ENCODE measurements around the gene ZNF512. TPM values are rescaled to one million over a fixed set of nuclear protein-coding genes. Genes with fewer than 3 reads are reported as not detected.
A peak's percentile ranks its signal among the peaks of the same experiment; 100 is the strongest.

ZNF512 gene
- total RNA-seq, 1 experiment from 2014 or later = 28.6 TPM

- peak; percentile 66 for DNase-seq
- intact Hi-C loops (cut with micrococcal nuclease; ENCODE audit: unreplicated experiment) = no loop called here
- Mint-ChIP-seq H3K4me3 (ENCODE audit: low read depth, unreplicated experiment) (peak within 1 kb of the TSS; percentile 98), H3K27ac (ENCODE audit: unreplicated experiment) (peak within 1 kb of the TSS; percentile 99), H3K4me1 (ENCODE audit: low read depth, unreplicated experiment) (peaks cover 27% of the 10 kb centered on the region), H3K9me3 (ENCODE audit: low read depth, unreplicated experiment) (no peaks in the 10 kb centered on the region), H3K36me3 (ENCODE audit: insufficient read depth, unreplicated experiment) (peaks cover 55% of the 10 kb centered on the region), H3K27me3 (ENCODE audit: unreplicated experiment) (no peaks in the 10 kb centered on the region)
- BruUV-seq (replicated peaks) = TSS peak; percentile 63
- CTCF ChIA-PET = interaction anchor here (0.6 to 1.5 kb wide), 5 partner anchors 11 to 80 kb away, joined by 3 to 5 read pairs (median 4); partner anchors contain the start of gene ZNF512
- TF ChIP-seq CTCF (IDR thresholded peaks at IDR 0.05; ENCODE audit: unreplicated experiment) = no peak
Observed at GRCh38 chr2:27663285-27664153, 80.7 kb downstream of the ZNF512 start, which contains the start of the genes SLC4A1AP and SUPT7L. Gene SLC4A1AP (plus strand): TSS chr2:27663889. CDS start chr2:27663915, 26 bp downstream. Gene SUPT7L (minus strand): TSS chr2:27663614. CDS start chr2:27662192, 1,422 bp downstream.

GRCh38 chr2:27664154-27664574, 81.3 kb downstream of the ZNF512 start:
- Mint-ChIP-seq H3K27ac (ENCODE audit: unreplicated experiment) (peak overlapping the region; percentile 99), H3K4me1 (ENCODE audit: low read depth, unreplicated experiment) (peaks cover 27% of the 10 kb centered on the region), H3K36me3 (ENCODE audit: insufficient read depth, unreplicated experiment) (peaks cover 60% of the 10 kb centered on the region), H3K4me3 (ENCODE audit: low read depth, unreplicated experiment) (peak overlapping the region; percentile 98), H3K27me3 (ENCODE audit: unreplicated experiment) (no peaks in the 10 kb centered on the region), H3K9me3 (ENCODE audit: low read depth, unreplicated experiment) (no peaks in the 10 kb centered on the region)
- BruUV-seq (replicated peaks) = TSS peak; percentile 84
- CTCF ChIA-PET = interaction anchor here (0.7 to 1.5 kb wide), 3 partner anchors 11 to 18 kb away, joined by 3 to 5 read pairs (median 4); no protein-coding TSS in a partner anchor
- DNase-seq = no peak
- intact Hi-C loops (cut with micrococcal nuclease; ENCODE audit: unreplicated experiment) = no loop called here
- TF ChIP-seq CTCF (IDR thresholded peaks at IDR 0.05; ENCODE audit: unreplicated experiment) = no peak

GRCh38 chr2:27664622-27665363, 82.0 kb downstream of the ZNF512 start:
- H3K36me3 Mint-ChIP-seq (ENCODE audit: insufficient read depth, unreplicated experiment) = peaks cover 60% of the 10 kb centered on the region
- no peaks in the 10 kb centered on the region for H3K27me3 Mint-ChIP-seq (ENCODE audit: unreplicated experiment)
- peaks cover 27% of the 10 kb centered on the region for H3K4me1 Mint-ChIP-seq (ENCODE audit: low read depth, unreplicated experiment)
- H3K27ac Mint-ChIP-seq (ENCODE audit: unreplicated experiment) = peak overlapping the region; percentile 60
- no TSS peak for BruUV-seq (replicated peaks)
- H3K4me3 Mint-ChIP-seq (ENCODE audit: low read depth, unreplicated experiment) = peak overlapping the region; percentile 98
- no peak for TF ChIP-seq CTCF (IDR thresholded peaks at IDR 0.05; ENCODE audit: unreplicated experiment)
- CTCF ChIA-PET = interaction anchor here (1.5 kb wide), 1 partner anchor 17 kb away, joined by 5 read pairs; no protein-coding TSS in a partner anchor
- intact Hi-C loops (cut with micrococcal nuclease; ENCODE audit: unreplicated experiment) = no loop called here
- no peaks in the 10 kb centered on the region for H3K9me3 Mint-ChIP-seq (ENCODE audit: low read depth, unreplicated experiment)
- DNase-seq = no peak

GRCh38 chr2:27667446-27667845, 84.6 kb downstream of the ZNF512 start:
- Mint-ChIP-seq H3K4me1 (ENCODE audit: low read depth, unreplicated experiment) (peaks cover 18% of the 10 kb centered on the region), H3K36me3 (ENCODE audit: insufficient read depth, unreplicated experiment) (peaks cover 41% of the 10 kb centered on the region), H3K27me3 (ENCODE audit: unreplicated experiment) (no peaks in the 10 kb centered on the region), H3K9me3 (ENCODE audit: low read depth, unreplicated experiment) (no peaks in the 10 kb centered on the region), H3K4me3 (ENCODE audit: low read depth, unreplicated experiment) (no peak overlapping the region), H3K27ac (ENCODE audit: unreplicated experiment) (no peak overlapping the region)
- intact Hi-C loops (cut with micrococcal nuclease; ENCODE audit: unreplicated experiment) = no loop called here
- CTCF ChIA-PET = no interaction called here
- no TSS peak for BruUV-seq (replicated peaks)
- no peak for DNase-seq
- no peak for TF ChIP-seq CTCF (IDR thresholded peaks at IDR 0.05; ENCODE audit: unreplicated experiment)

Data from Calu3 (cell line).